K562 (cell line): ENCODE data around the gene SSBP2. TPM values are rescaled to one million over a fixed set of nuclear protein-coding genes. Genes with fewer than 3 reads are reported as not detected.

Experiments
- C11orf30 ChIP-seq: fragments of 450-650 bp; IDR thresholded peaks from 2 replicates; pipeline ENCODE4 v1.6.1; 2016; ENCODE audit warnings: low read depth, mild to moderate bottlenecking
- EP400 ChIP-seq: fragments of 450-650 bp; IDR thresholded peaks from 2 replicates; pipeline ENCODE4 v1.6.1; 2017; ENCODE audit warnings: antibody characterized with exemption, mild to moderate bottlenecking, moderate library complexity
- MGA ChIP-seq: fragments of 450-650 bp; IDR thresholded peaks from 2 replicates; pipeline ENCODE4 v1.6.1; 2016; ENCODE audit warnings: mild to moderate bottlenecking, moderate library complexity
- polyA plus RNA-seq, 8 experiments: library from polyadenylated mRNA; depleted of rRNA in 4 of 8; stranded (reverse) in 5 of 8; unstranded in 3 of 8; fragments of >200 nt; fragmentation: Nextera tagmentation in 2 of 8; fragmentation: Illumina TruSeq in 1 of 8; extraction: Ambion mirVana in 2 of 8; extraction: Trizol in 1 of 8; gene quantifications; 2 replicates each; pipeline versions ENCODE4 v1.2.1 to v1.2.3, GENCODE V29; 2011 to 2014; ENCODE audit warnings: inconsistent platforms in 1 of 8, missing spikeins in 1 of 8
- total RNA-seq, 7 experiments: library from RNA; depleted of rRNA in 6 of 7; stranded (reverse); fragments of >200 nt in 6 of 7; fragmentation: Illumina TruSeq in 2 of 7; extraction: Trizol in 2 of 7; gene quantifications; 2 replicates each; pipeline versions ENCODE4 v1.2.1 to v1.2.3, GENCODE V29; 2011 to 2021; ENCODE audit warnings: low replicate concordance in 1 of 7
- TF ChIP-seq, protein P1 (sequence below): fragments of 450-650 bp; IDR thresholded peaks from 2 replicates; pipeline ENCODE4 v1.6.1; 2016

SSBP2 gene
- total and polyA plus RNA-seq, 9 of the 15 experiments (the other 6 are each of a cell fraction or from before 2014, with no cell fraction given), result 22.3 to 133 (median 42.1) TPM

- TF ChIP-seq MGA (0 out of 2 replicates have a peak, but pooled peaks have one; percentile 16), EP400 (peak; percentile 36; the same call in 1 of the 2 replicates), C11orf30 (peak; percentile 88)
- TF ChIP-seq, protein P1, sequence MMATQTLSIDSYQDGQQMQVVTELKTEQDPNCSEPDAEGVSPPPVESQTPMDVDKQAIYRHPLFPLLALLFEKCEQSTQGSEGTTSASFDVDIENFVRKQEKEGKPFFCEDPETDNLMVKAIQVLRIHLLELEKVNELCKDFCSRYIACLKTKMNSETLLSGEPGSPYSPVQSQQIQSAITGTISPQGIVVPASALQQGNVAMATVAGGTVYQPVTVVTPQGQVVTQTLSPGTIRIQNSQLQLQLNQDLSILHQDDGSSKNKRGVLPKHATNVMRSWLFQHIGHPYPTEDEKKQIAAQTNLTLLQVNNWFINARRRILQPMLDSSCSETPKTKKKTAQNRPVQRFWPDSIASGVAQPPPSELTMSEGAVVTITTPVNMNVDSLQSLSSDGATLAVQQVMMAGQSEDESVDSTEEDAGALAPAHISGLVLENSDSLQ, result peak; percentile 32; the same call in 1 of the 2 replicates
- TF ChIP-seq, all 486 proteins: peak for 12
Measured at GRCh38 chr5:81761270-81761669, 10.4 kb upstream of the SSBP2 start (continued).
